WTC11 (cell line): ENCODE results near the gene HPCAL1. TPM values are rescaled to one million over a fixed set of nuclear protein-coding genes. Genes with fewer than 3 reads are reported as not detected.

Source experiments
- ATAC-seq: fragments of 200-7000 bp; cut with Tn5 transposase; 2 replicates; pipeline ENCODE4 v1.10.0; 2021; ENCODE audit warnings: mild to moderate bottlenecking, moderate library complexity
- CTCF ChIA-PET: fragments of 300-600 bp; sonication (Branson Sonifier 250); formaldehyde crosslinking; loops from one replicate; lab custom pipeline; 2021; ENCODE audit warnings: antibody characterized with exemption; lab: Charles Lee
- POLR2A ChIA-PET: fragments of 350-600 bp; sonication (Branson Sonifier 250); formaldehyde crosslinking; loops from one replicate; lab custom pipeline; 2021; ENCODE audit warnings: antibody characterized with exemption; lab: Charles Lee
- DNase-seq: peaks from one replicate; pipeline ENCODE4 v3.0.0; 2021; ENCODE audit warnings: low spot score
- H3K27ac Mint-ChIP-seq: 2 replicates; pipeline ENCODE4 v1.8.0; 2021; ENCODE audit warnings: mixed read lengths
- H3K27me3 Mint-ChIP-seq: 2 replicates; pipeline ENCODE4 v1.8.0; 2021; ENCODE audit warnings: low read depth, mild to moderate bottlenecking, moderate library complexity, mixed read lengths
- H3K36me3 Mint-ChIP-seq: 2 replicates; pipeline ENCODE4 v1.8.0; 2021; ENCODE audit warnings: mixed read lengths
- H3K4me1 Mint-ChIP-seq: 2 replicates; pipeline ENCODE4 v1.8.0; 2022; ENCODE audit warnings: mixed read lengths
- H3K4me3 Mint-ChIP-seq: 2 replicates; pipeline ENCODE4 v1.8.0; 2021; ENCODE audit warnings: mild to moderate bottlenecking, moderate library complexity, mixed read lengths
- H3K9me3 Mint-ChIP-seq: 2 replicates; pipeline ENCODE4 v1.8.0; 2021; ENCODE audit warnings: mixed read lengths
- ATF1 ChIP-seq: sonication (generic); formaldehyde crosslinking; IDR thresholded peaks from 2 replicates; pipeline ENCODE4 v1.8.1; 2023; ENCODE audit warnings: mild to moderate bottlenecking, moderate library complexity, missing genetic modification reagents
- IRF1 ChIP-seq: sonication (generic); formaldehyde crosslinking; IDR thresholded peaks from 2 replicates; pipeline ENCODE4 v1.8.0; 2023; ENCODE audit warnings: missing genetic modification reagents
- NR2C2 ChIP-seq: sonication (generic); formaldehyde crosslinking; IDR thresholded peaks from 2 replicates; pipeline ENCODE4 v1.8.0; 2022; ENCODE audit warnings: mild to moderate bottlenecking, missing genetic modification reagents
- SMAD3 ChIP-seq: sonication (generic); formaldehyde crosslinking; IDR thresholded peaks from 2 replicates; pipeline ENCODE4 v1.8.0; 2022; ENCODE audit warnings: missing genetic modification reagents, mild to moderate bottlenecking, borderline replicate concordance
- SOX15 ChIP-seq: fragments of 250-450 bp; sonication (Bioruptor Pico); IDR thresholded peaks from 2 replicates; pipeline ENCODE4 v1.9.0; 2021; ENCODE audit warnings: mild to moderate bottlenecking
- TEAD4 ChIP-seq: sonication (generic); formaldehyde crosslinking; IDR thresholded peaks from 2 replicates; pipeline ENCODE4 v1.8.0; 2022; ENCODE audit warnings: mild to moderate bottlenecking, missing genetic modification reagents
- ZNF281 ChIP-seq: sonication (generic); formaldehyde crosslinking; IDR thresholded peaks from 2 replicates; pipeline ENCODE4 v1.8.0; 2023; ENCODE audit warnings: mild to moderate bottlenecking, missing genetic modification reagents
- ZNF416 ChIP-seq: fragments of 250-450 bp; sonication (Bioruptor Pico); IDR thresholded peaks from 2 replicates; pipeline ENCODE4 v1.9.0; 2021; ENCODE audit warnings: mild to moderate bottlenecking, inconsistent platforms
- ZNF425 ChIP-seq: fragments of 250-450 bp; sonication (Bioruptor Pico); conservative IDR thresholded peaks from 2 replicates; pipeline ENCODE4 v1.9.0; 2021; ENCODE audit warnings: mild to moderate bottlenecking
- total RNA-seq: library from RNA; stranded (reverse); gene quantifications from 3 replicates; pipeline ENCODE4 v1.2.3, GENCODE V29; 2021
- TF ChIP-seq, protein P1 (sequence below): sonication (generic); formaldehyde crosslinking; IDR thresholded peaks from 2 replicates; pipeline ENCODE4 v1.8.1; 2023; ENCODE audit warnings: mild to moderate bottlenecking, moderate library complexity, missing genetic modification reagents
- TF ChIP-seq, protein P2 (sequence below): fragments of 250-450 bp; sonication (Bioruptor Pico); IDR thresholded peaks from 2 replicates; pipeline ENCODE4 v1.9.0; 2021; ENCODE audit warnings: moderate library complexity, mild to moderate bottlenecking, inconsistent platforms, borderline replicate concordance
- TF ChIP-seq, protein P3 (sequence below): sonication (generic); formaldehyde crosslinking; IDR thresholded peaks from 2 replicates; pipeline ENCODE4 v1.8.1; 2022; ENCODE audit warnings: mild to moderate bottlenecking, missing genetic modification reagents, moderate library complexity, borderline replicate concordance

The HPCAL1 gene
- total RNA-seq, 1 experiment from 2014 or later: 11.8 TPM

DNA sequence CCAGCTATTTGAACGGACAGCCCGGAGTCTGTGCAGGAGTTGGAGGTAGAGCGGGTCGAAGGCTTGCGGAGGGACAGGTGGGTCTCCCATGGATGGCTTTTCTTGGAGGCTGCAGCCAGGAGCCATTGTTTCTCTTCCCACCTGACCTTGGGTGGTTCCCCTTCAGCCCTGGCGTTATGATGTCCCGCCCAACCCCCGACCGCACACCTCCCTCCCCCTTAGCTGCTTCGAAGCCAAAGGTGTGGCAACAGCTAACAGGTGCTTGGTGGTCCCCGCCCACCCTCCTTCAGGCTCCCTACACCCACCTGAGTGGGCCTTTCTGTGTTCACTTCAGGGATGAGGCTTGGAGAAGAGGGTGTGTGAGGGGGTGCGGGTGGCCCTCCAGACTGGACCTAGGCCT is 62.7 kb downstream of the HPCAL1 start (continued):
- TF ChIP-seq NR2C2 (CRISPR knock-in tag) (no peak), TEAD4 (CRISPR knock-in tag) (no peak), ZNF281 (CRISPR knock-in tag) (no peak)
- TF ChIP-seq, protein P1, sequence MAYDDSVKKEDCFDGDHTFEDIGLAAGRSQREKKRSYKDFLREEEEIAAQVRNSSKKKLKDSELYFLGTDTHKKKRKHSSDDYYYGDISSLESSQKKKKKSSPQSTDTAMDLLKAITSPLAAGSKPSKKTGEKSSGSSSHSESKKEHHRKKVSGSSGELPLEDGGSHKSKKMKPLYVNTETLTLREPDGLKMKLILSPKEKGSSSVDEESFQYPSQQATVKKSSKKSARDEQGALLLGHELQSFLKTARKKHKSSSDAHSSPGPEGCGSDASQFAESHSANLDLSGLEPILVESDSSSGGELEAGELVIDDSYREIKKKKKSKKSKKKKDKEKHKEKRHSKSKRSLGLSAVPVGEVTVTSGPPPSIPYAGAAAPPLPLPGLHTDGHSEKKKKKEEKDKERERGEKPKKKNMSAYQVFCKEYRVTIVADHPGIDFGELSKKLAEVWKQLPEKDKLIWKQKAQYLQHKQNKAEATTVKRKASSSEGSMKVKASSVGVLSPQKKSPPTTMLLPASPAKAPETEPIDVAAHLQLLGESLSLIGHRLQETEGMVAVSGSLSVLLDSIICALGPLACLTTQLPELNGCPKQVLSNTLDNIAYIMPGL (CRISPR knock-in tag): no peak

- H3K9me3 Mint-ChIP-seq: no peaks in the 10 kb centered on the region
- CTCF ChIA-PET: interaction anchor here (0.8 to 2.4 kb wide), 4 partner anchors 42 to 127 kb away, joined by 3 to 8 read pairs (median 4); partner anchors contain the start of gene HPCAL1
- no peak for DNase-seq
- POLR2A ChIA-PET: no interaction called here
- H3K4me1 Mint-ChIP-seq: no peaks in the 10 kb centered on the region; the same call in 1 of the 2 replicates
- H3K4me3 Mint-ChIP-seq: no peak overlapping the region
- TF ChIP-seq ZNF416: no peak
- TF ChIP-seq, protein P2, sequence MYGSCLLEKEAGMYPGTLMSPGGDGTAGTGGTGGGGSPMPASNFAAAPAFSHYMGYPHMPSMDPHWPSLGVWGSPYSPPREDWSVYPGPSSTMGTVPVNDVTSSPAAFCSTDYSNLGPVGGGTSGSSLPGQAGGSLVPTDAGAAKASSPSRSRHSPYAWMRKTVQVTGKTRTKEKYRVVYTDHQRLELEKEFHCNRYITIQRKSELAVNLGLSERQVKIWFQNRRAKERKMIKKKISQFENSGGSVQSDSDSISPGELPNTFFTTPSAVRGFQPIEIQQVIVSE (CRISPR knock-in tag): no peak
- TF ChIP-seq, all 79 proteins: peak for 0
- peak overlapping the region; percentile 38; the same call in 1 of the 2 replicates for H3K27ac Mint-ChIP-seq
- H3K36me3 Mint-ChIP-seq: no peaks in the 10 kb centered on the region
- ATAC-seq: peak; percentile 43
- H3K27me3 Mint-ChIP-seq: no peaks in the 10 kb centered on the region
Observed at GRCh38 chr2:10366601-10367270, 64.0 kb downstream of the HPCAL1 start.

GRCh38 chr2:10367472-10368439 is 65.1 kb downstream of the HPCAL1 start:
- no peaks in the 10 kb centered on the region; the same call in 1 of the 2 replicates for H3K4me1 Mint-ChIP-seq
- H3K36me3 Mint-ChIP-seq: no peaks in the 10 kb centered on the region
- no peak overlapping the region for H3K4me3 Mint-ChIP-seq
- TF ChIP-seq SOX15 (CRISPR knock-in tag): no peak
- TF ChIP-seq IRF1 (CRISPR knock-in tag): no peak
- TF ChIP-seq ZNF425 (CRISPR knock-in tag): no peak
- TF ChIP-seq, protein P3, sequence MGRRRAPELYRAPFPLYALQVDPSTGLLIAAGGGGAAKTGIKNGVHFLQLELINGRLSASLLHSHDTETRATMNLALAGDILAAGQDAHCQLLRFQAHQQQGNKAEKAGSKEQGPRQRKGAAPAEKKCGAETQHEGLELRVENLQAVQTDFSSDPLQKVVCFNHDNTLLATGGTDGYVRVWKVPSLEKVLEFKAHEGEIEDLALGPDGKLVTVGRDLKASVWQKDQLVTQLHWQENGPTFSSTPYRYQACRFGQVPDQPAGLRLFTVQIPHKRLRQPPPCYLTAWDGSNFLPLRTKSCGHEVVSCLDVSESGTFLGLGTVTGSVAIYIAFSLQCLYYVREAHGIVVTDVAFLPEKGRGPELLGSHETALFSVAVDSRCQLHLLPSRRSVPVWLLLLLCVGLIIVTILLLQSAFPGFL (CRISPR knock-in tag): no peak
- no peak for TF ChIP-seq SMAD3 (CRISPR knock-in tag)
- TF ChIP-seq ATF1: no peak
- TF ChIP-seq ZNF281 (CRISPR knock-in tag): no peak
- CTCF ChIA-PET: interaction anchor here (0.8 to 2.4 kb wide), 6 partner anchors 10 to 128 kb away, joined by 3 to 8 read pairs (median 3); no protein-coding TSS in a partner anchor
- H3K27ac Mint-ChIP-seq: peak overlapping the region; percentile 61
- no peaks in the 10 kb centered on the region for H3K9me3 Mint-ChIP-seq
- DNase-seq (no peak), ATAC-seq (no peak)
- H3K27me3 Mint-ChIP-seq: no peaks in the 10 kb centered on the region
- POLR2A ChIA-PET: no interaction called here
